Germinal center (tissue), 1 donor: Measurements from ENCODE around the gene MAP7.
"Not testable (repeated sequence)": the region's sequence is repeated elsewhere in the genome, so short reads cannot be mapped to it uniquely, and the experiment has no call there.

ENCODE experiments used
- DNase-seq: peaks from one replicate; pipeline ENCODE4 v3.0.0; 2012; ENCODE audit warnings: mixed read lengths, low spot score

MAP7 gene

DNA sequence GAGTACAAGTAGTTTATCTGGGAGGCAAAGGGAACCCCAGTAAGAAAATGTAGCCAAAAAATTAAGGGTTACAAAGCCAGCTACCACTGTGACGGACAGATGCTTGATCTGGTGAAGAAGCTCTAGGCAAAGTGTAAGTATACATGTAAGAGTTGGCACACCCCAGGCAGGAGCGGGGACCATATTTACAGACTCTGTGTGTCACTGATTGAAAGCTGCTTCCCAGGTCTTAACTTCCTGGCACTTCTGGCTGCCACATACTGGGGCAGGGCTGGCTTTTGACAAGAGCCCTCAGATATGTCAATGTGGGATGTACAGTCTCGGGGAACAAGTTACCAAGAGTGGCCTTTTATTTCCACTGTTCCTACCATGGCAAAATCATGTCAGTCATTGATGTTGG, 212.6 kb downstream of the MAP7 start:
- no peak for DNase-seq

DNA sequence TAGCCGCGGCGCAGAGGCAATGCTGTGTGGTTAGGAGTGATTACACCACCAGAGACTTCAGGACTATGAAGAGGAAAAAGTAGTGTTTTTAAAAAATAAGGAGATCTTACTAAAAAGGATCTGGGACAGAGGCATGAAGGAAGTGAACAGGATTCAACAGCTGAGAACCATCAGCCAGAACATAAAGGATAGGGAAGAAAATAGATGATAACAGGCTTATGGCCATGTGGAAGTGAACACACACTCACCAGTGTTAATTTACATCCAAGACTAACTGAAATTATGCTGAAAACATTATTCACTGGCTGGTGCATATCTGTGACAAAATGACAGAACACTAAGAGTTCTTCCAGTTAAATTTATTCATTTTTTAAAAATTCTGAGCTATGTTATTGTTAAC, 213.1 kb downstream of the MAP7 start:
- no peak for DNase-seq

DNA sequence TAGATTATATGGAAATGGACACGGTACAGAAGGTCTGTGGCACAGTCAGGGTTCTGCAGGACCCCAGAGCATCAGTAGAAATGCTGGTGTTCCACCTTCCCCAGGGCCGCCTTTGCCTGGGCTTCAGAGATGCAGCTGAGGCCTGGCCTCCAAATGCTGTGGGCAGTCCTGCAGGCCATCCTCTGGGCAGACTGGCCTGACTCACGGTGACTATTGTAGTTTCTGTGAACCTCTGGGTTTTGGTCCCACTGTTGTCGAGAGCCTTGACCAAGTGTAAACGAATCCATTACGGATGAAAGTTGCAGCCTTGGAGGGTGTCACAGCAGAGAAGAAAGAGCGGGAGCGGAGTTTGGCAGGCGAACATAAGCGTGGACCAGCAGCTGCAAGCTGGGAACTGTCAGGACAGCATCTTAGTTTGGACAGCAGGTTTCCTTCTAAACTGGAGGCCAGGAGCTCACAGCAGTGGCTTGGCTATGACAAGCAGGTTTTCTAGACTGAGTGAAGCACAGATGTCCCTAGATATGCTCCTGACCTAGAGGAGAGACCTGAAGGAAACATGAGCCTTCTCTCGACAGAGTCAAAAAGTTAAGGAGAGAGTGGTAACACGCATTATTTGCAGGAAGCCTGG, 214.4 kb downstream of the MAP7 start:
- DNase-seq, result no peak

- no peak for DNase-seq
These were observed 215.4 kb downstream of the MAP7 start for GRCh38 chr6:136334853-136335252.

DNA sequence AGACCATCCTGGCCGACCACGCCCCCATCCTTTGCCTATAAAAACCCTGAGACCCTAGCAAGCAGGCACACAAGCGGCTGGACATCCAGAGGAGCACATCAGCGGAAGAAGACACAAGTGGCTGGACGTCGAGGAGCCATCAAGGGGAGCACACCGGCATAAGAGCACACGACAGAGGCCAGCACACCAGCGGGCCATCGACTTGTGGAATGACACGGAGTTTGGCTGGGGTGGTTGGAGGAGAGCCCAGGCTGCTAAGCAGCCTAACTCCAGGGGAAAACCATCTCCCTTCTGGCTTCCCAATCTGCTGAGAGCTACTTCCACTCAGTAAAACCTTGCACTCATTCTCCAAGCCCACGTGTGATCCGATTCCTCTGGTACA, 215.8 kb downstream of the MAP7 start:
- DNase-seq, result no peak

DNA sequence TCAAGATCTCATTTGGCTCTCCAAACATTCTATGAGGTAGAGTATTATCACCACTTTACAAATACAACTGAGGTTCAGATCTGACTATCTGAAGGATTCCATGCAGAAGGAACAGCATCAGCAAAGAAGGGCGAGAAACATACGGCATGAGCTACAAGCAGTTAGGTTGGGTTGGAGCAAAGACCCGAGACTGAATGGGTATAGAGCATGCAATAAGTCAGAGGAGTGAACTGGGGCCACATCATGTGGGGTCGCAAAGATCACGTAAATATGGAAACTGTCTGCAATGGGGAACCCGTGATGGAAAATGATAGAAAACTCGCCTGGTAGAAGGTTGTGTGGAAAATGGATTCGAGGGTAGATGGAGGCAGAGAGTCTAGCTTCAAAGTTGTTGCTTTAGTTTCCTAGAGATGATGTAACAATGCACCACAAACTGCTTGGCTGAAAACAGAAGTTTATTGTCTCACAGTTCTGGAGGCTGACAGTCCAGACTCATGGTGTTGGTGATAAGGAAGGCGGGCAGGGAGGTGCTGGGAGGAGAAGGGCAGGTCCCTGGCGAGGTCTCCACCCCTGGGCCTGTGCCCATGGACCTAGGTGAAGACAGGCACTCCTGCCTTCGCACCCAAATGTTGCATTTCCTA, 216.3 kb downstream of the MAP7 start:
- no peak for DNase-seq

DNA sequence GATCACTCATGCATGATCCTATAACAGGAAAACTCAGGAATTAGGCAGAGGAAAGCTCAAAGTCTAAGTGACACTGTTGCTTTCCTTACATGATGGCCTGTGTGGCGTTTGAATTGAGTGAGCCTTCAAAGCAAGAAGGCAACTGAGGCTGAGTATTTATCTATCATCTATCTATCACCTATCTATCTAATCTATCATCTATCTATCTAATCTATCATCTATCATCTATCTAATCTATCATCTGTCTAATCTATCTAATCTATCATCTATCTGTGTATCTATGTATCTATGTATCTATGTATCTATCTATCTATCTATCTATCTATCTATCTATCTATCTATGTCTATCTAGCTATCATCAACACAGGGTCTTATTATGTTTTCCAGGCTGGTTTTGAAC, 218.8 kb downstream of the MAP7 start:
- DNase-seq, result no peak

DNA sequence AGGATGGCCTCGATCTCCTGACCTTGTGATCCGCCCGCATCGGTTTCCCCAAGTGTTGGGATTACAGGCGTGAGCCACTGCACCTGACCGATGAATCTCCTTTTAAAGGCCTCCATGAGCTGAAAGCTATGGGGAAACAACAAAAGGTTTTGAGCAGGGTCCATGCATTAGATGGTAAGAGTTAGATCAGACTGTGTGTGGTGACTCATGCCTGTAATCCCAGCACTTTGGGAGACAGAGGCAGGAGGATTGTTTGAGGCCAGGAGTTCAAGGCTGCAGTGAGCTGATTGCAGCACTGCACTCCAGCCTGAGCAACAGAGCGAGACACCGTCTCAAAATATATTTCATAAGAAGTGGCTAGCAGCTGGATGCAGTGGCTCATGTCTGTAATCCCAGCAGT, 219.6 kb downstream of the MAP7 start:
- DNase-seq, result no peak

GRCh38 chr6:136326038-136326553, 224.1 kb downstream of the MAP7 start:
- no peak for DNase-seq

DNA sequence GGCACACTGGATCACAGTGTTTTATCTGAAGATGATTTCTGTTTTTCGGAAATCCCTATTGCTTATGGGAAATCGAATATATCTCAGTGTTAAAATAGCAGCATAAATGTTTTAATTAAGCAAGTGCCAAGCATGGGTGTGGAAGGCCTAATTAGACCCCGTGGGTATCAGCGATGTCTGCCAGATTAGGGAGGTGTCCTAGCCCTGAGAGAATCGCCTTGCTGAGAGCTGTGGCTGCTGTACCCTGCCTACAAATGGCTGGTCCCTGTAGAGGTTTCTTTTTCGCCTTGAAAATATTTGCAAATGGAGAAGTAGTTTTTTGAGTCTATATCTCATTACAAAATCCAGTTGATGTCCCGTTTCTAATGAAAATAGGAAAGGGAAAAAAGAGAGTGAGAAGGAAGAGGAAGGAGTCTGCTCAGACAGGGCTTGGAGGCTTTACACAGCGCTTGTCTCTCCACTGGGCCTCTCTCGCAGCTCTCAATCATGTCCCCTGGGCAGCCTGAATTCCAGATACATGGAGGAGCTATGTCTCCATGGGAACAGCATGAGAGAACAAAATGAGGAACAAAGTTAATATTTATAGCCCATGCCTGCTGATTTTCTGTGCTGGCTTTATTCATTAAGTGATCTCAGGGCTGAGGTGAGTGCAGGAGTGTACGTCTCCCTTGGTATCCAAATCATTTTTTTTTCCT, 225.4 kb downstream of the MAP7 start:
- DNase-seq, result no peak

DNA sequence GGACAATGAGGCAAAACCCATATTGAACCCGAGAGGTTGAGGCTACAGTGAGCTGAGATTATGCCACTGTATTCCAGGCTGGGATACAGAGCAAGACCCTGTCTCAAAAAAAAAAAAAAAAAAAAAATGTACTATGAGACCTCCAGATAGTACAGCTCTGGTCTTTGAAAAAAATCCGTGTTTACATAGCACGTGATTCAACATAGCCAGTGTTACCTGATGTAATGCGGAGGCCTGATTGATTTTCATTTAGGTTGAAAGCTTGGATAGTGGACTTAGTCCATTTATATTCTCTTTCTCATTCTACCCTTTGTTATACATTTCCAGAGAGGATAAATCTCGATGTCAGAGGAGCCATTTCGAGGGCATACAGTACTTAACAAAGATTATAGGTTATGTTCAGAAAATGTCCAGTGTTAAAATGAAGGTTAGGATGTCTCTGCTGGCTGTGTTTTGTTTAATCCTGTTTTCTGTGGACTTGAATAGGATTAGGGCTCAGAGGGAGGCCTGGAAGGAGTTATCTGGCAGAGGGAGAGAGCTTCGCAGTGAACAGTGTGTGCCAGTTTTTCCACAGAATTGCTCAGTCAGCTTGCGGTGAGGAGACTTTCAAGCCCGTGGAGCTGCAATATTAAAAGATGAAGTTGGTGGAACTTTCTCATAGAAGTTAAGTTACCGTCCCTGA, 226.7 kb downstream of the MAP7 start:
- no peak for DNase-seq

DNA sequence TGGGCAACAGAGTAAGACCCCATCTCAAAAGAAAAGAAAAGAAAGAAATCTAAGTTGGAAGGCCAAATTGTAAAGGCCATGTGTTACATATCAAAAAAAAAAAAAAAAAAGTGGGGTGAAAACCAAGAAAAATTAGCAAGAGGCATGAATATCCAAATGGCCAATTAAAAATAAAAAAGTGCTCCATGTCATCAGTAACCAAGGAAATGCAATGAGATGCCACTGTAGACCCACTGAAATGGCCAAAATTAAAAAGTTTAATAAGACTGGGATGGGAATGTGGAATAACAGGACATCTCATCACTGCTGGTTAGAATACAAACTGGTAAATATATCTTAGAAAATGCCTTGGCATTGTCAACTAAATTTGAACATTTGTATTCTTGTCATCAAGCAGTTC, 230.5 kb downstream of the MAP7 start:
- no peak for DNase-seq

DNA sequence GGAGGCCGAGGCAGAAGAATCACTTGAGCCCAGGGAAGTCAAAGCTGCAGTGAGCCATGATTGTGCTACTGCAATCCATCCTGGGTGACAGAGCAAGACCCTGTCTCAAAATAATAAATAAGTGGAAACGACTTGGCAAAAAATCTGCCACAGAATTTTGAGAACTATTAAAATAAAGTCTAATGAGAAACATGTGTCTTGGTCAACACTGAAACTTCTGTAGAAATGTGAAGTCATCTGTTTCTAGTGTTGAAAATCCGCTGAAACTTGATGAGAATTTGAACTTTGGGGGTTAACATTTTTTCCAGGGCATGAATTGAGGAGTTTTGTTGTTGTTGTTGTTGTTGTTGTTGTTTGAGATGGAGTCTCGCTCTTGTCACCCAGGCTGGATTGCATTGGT, 231.5 kb downstream of the MAP7 start:
- DNase-seq, result no peak

GRCh38 chr6:136317971-136318370, 232.3 kb downstream of the MAP7 start:
- DNase-seq, result no peak

DNA sequence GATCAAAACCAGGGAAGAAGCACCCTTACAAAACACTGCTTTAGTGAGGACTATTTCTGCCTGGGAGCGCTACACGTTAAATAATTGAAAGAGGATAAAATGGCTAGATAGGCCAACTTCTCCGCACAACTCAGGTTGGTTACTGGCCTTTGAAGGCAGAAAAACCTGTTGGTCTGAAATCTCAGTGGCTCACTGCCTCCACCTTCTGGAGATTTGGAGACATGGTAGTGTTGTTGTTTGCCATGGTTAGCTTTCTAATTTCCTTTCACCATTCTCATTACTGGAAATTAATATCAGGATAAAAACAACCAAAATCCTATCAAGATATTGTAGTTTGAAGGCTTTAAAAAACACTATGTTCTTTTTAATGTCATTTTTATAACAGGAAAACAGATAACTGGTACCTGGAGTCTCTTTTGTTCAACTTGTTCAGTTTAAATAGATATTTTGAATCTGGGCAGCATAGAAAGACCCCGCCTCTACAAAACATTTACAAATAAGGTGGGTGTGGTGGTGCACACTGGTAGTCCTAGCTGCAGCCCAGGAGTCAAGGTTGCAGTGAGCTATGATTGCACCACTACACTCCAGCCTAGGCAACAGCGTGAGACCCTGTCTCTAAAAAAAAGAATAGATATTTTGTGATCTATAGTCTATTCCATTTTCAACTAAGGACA, 233.1 kb downstream of the MAP7 start:
- DNase-seq, result peak; percentile 54

- DNase-seq, result no peak
These were observed 234.6 kb downstream of the MAP7 start for GRCh38 chr6:136315594-136315993.

GRCh38 chr6:136312975-136313374, 237.2 kb downstream of the MAP7 start:
- no peak for DNase-seq

GRCh38 chr6:136309729-136310311, 240.4 kb downstream of the MAP7 start:
- DNase-seq, result no peak

- no peak for DNase-seq
These were observed 241.1 kb downstream of the MAP7 start for GRCh38 chr6:136309171-136309570.

- not testable (repeated sequence) for DNase-seq
These were observed 241.8 kb downstream of the MAP7 start for GRCh38 chr6:136308469-136308868.

DNA sequence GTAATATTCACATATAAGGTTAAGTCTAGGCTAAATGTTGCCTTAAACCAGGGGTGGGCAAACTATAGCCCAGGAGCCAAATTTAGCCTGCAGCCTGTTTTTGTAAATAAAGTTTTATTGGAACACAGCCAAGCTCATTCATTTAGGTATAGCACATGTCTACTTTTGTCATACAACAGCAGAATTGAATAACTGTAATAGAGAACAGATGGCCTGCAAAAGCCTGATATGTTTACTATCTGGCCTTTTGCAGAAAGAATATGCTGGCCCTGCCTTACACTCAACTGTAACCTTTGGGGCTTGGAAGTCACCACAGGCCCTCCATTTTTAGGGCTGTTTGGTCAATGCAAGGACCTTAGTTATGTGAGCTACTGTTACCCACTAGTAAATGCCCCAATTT, 242.9 kb downstream of the MAP7 start:
- DNase-seq, result no peak

GRCh38 chr6:136306466-136306865, 243.8 kb downstream of the MAP7 start:
- no peak for DNase-seq
